ENCODE results near the gene DOCK11. TPM values are rescaled to one million over a fixed set of nuclear protein-coding genes. Genes with fewer than 3 reads are reported as not detected.

DOCK11 gene
- total and polyA plus RNA-seq, 2 donors from 2014 or later: 11.4 to 49.5 TPM

- no peak overlapping the region for H3K9ac ChIP-seq (ENCODE audit: low read length in 3 of 3)
- intact Hi-C loops (cut with DNase I): no loop called here
- FAIRE-seq: no peak
Observed at GRCh38 chrX:118569676-118570075, 74.1 kb downstream of the DOCK11 start.

GRCh38 chrX:118570209-118570608 is 74.6 kb downstream of the DOCK11 start:
- peak in 1 of 5 donors; percentile 13 for DNase-seq
- Histone ChIP-seq H3K36me3 (ENCODE audit: control insufficient read depth in 2 of 3, insufficient read depth in 3 of 3, low read length in 3 of 3) (no peaks in the 10 kb centered on the region), H3K9me3 (ENCODE audit: control insufficient read depth in 2 of 3, insufficient read depth in 1 of 3, low read length in 3 of 3) (no peaks in the 10 kb centered on the region), H3K27ac (ENCODE audit: low read depth in 2 of 2, low read length in 2 of 2) (no peak overlapping the region), H3K27me3 (ENCODE audit: control insufficient read depth, insufficient read depth, low read length) (no peaks in the 10 kb centered on the region), H3K4me3 (ENCODE audit: low read length in 3 of 3) (no peak overlapping the region), H3K4me1 (ENCODE audit: control insufficient read depth in 2 of 3, insufficient read depth in 2 of 3, low read depth in 1 of 3, low read length in 3 of 3) (no peaks in the 10 kb centered on the region), H3K9ac (ENCODE audit: low read length in 3 of 3) (no peak overlapping the region)
- FAIRE-seq: no peak
- intact Hi-C loops (cut with DNase I): no loop called here
- no peak for TF ChIP-seq CTCF (IDR thresholded peaks at IDR 0.05; ENCODE audit: borderline replicate concordance, extremely low read depth, insufficient read depth)

More at GRCh38 chrX:118569676-118570075, 74.1 kb downstream of the DOCK11 start:
- Histone ChIP-seq H3K27ac (ENCODE audit: low read depth in 2 of 2, low read length in 2 of 2) (no peak overlapping the region), H3K9me3 (ENCODE audit: control insufficient read depth in 2 of 3, insufficient read depth in 1 of 3, low read length in 3 of 3) (no peaks in the 10 kb centered on the region), H3K27me3 (ENCODE audit: control insufficient read depth, insufficient read depth, low read length) (no peaks in the 10 kb centered on the region), H3K4me3 (ENCODE audit: low read length in 3 of 3) (no peak overlapping the region), H3K36me3 (ENCODE audit: control insufficient read depth in 2 of 3, insufficient read depth in 3 of 3, low read length in 3 of 3) (no peaks in the 10 kb centered on the region), H3K4me1 (ENCODE audit: control insufficient read depth in 2 of 3, insufficient read depth in 2 of 3, low read depth in 1 of 3, low read length in 3 of 3) (no peaks in the 10 kb centered on the region)
- no peak for TF ChIP-seq CTCF (IDR thresholded peaks at IDR 0.05; ENCODE audit: borderline replicate concordance, extremely low read depth, insufficient read depth)
- no peak for DNase-seq

GRCh38 chrX:118571836-118572235 is 76.2 kb downstream of the DOCK11 start:
- peak; percentile 92 for FAIRE-seq
- no peak for DNase-seq
- intact Hi-C loops (cut with DNase I): no loop called here

More at GRCh38 chrX:118571836-118572235, 76.2 kb downstream of the DOCK11 start:
- Histone ChIP-seq H3K4me1 (ENCODE audit: control insufficient read depth in 2 of 3, insufficient read depth in 2 of 3, low read depth in 1 of 3, low read length in 3 of 3) (no peaks in the 10 kb centered on the region), H3K9ac (ENCODE audit: low read length in 3 of 3) (no peak overlapping the region), H3K9me3 (ENCODE audit: control insufficient read depth in 2 of 3, insufficient read depth in 1 of 3, low read length in 3 of 3) (no peaks in the 10 kb centered on the region), H3K27me3 (ENCODE audit: control insufficient read depth, insufficient read depth, low read length) (no peaks in the 10 kb centered on the region), H3K27ac (ENCODE audit: low read depth in 2 of 2, low read length in 2 of 2) (no peak overlapping the region), H3K36me3 (ENCODE audit: control insufficient read depth in 2 of 3, insufficient read depth in 3 of 3, low read length in 3 of 3) (no peaks in the 10 kb centered on the region), H3K4me3 (ENCODE audit: low read length in 3 of 3) (no peak overlapping the region)
- no peak for TF ChIP-seq CTCF (IDR thresholded peaks at IDR 0.05; ENCODE audit: borderline replicate concordance, extremely low read depth, insufficient read depth)
